ENCODE measurements around the gene MEDAG.
A peak's percentile ranks its signal among the peaks of the same experiment; 100 is the strongest.

The MEDAG gene

GRCh38 chr13:30865123-30866049 is 40.7 kb upstream of the MEDAG start:
- DNase-seq (ENCODE audit: low read depth), result peak; percentile 83
- no peak overlapping the region for H3K4me3 ChIP-seq (ENCODE audit: low read depth, low read length)
- no peak for TF ChIP-seq POLR2A (IDR thresholded peaks at IDR 0.05; ENCODE audit: extremely low read depth, insufficient read length)
- TF ChIP-seq, protein P1, sequence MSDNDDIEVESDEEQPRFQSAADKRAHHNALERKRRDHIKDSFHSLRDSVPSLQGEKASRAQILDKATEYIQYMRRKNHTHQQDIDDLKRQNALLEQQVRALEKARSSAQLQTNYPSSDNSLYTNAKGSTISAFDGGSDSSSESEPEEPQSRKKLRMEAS (IDR thresholded peaks at IDR 0.05; ENCODE audit: low read depth, low read length), result peak; percentile 95
- TF ChIP-seq MYC (IDR thresholded peaks at IDR 0.05; ENCODE audit: low read depth, low read length), result peak; percentile 96
- TF ChIP-seq, protein P2, sequence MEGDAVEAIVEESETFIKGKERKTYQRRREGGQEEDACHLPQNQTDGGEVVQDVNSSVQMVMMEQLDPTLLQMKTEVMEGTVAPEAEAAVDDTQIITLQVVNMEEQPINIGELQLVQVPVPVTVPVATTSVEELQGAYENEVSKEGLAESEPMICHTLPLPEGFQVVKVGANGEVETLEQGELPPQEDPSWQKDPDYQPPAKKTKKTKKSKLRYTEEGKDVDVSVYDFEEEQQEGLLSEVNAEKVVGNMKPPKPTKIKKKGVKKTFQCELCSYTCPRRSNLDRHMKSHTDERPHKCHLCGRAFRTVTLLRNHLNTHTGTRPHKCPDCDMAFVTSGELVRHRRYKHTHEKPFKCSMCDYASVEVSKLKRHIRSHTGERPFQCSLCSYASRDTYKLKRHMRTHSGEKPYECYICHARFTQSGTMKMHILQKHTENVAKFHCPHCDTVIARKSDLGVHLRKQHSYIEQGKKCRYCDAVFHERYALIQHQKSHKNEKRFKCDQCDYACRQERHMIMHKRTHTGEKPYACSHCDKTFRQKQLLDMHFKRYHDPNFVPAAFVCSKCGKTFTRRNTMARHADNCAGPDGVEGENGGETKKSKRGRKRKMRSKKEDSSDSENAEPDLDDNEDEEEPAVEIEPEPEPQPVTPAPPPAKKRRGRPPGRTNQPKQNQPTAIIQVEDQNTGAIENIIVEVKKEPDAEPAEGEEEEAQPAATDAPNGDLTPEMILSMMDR (IDR thresholded peaks at IDR 0.05; ENCODE audit: low read depth, low read length), result peak; percentile 89

DNA sequence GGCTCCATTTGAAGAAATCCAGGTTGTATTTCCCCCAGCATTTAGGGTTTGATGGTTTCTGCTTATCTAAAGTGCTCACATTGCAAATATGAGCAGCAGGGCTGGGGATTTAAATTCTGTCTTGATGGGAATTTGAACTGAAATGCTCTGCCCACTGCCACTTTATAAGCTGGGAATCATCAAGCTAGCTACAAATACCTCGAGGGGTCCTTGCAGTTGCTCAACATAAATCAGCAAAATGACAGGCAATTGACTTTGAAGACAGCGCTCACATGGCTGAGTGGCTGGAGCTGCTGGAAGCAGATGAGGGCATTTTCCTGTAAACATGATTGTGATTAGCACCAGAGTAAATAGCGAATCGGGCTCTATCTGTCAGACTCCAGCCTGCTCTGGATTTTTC is 39.4 kb upstream of the MEDAG start:
- DNase-seq (ENCODE audit: low read depth), result no peak
- no peak overlapping the region for H3K4me3 ChIP-seq (ENCODE audit: low read depth, low read length)
- TF ChIP-seq POLR2A (IDR thresholded peaks at IDR 0.05; ENCODE audit: extremely low read depth, insufficient read length), result no peak
- TF ChIP-seq MYC (IDR thresholded peaks at IDR 0.05; ENCODE audit: low read depth, low read length), result no peak
- TF ChIP-seq, protein P2 (IDR thresholded peaks at IDR 0.05; ENCODE audit: low read depth, low read length), result no peak
- TF ChIP-seq, protein P1 (IDR thresholded peaks at IDR 0.05; ENCODE audit: low read depth, low read length), result no peak

- no peak for DNase-seq (ENCODE audit: low read depth)
- H3K4me3 ChIP-seq (ENCODE audit: low read depth, low read length), result no peak overlapping the region
- TF ChIP-seq, protein P1 (IDR thresholded peaks at IDR 0.05; ENCODE audit: low read depth, low read length), result no peak
- TF ChIP-seq POLR2A (IDR thresholded peaks at IDR 0.05; ENCODE audit: extremely low read depth, insufficient read length), result no peak
- TF ChIP-seq, protein P2 (IDR thresholded peaks at IDR 0.05; ENCODE audit: low read depth, low read length), result no peak
These were observed 38.9 kb upstream of the MEDAG start for GRCh38 chr13:30867089-30867669.

GRCh38 chr13:30868799-30869470 is 37.1 kb upstream of the MEDAG start:
- TF ChIP-seq, protein P1 (IDR thresholded peaks at IDR 0.05; ENCODE audit: low read depth, low read length), result no peak
- no peak for TF ChIP-seq POLR2A (IDR thresholded peaks at IDR 0.05; ENCODE audit: extremely low read depth, insufficient read length)
- TF ChIP-seq, protein P2 (IDR thresholded peaks at IDR 0.05; ENCODE audit: low read depth, low read length), result no peak
- no peak for TF ChIP-seq MYC (IDR thresholded peaks at IDR 0.05; ENCODE audit: low read depth, low read length)
- no peak for DNase-seq (ENCODE audit: low read depth)
- H3K4me3 ChIP-seq (ENCODE audit: low read depth, low read length), result no peak overlapping the region

DNA sequence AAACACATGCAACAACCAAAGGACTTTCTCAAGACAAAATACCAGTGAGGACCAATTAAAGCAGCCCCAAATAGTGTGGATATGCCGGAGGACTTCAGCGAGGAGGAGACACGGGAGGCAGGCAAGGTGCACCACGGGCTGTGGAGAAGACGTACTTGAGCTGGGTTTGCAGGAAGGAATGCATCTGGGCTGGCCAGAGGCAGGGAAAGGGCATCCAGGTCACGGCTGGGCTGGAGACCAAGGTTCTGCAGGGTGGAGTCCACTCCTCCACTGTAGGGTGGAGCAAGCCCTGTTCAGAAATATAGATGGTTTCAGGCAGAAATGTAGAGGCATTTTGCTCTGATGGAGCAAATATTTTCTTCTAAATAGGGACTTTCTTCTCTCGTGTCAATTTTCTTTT is 36.6 kb upstream of the MEDAG start:
- DNase-seq (ENCODE audit: low read depth), result no peak
- no peak for TF ChIP-seq MYC (IDR thresholded peaks at IDR 0.05; ENCODE audit: low read depth, low read length)
- TF ChIP-seq, protein P2 (IDR thresholded peaks at IDR 0.05; ENCODE audit: low read depth, low read length), result no peak
- no peak overlapping the region for H3K4me3 ChIP-seq (ENCODE audit: low read depth, low read length)
